ENCODE measurements around the gene FAM200C.

DNA sequence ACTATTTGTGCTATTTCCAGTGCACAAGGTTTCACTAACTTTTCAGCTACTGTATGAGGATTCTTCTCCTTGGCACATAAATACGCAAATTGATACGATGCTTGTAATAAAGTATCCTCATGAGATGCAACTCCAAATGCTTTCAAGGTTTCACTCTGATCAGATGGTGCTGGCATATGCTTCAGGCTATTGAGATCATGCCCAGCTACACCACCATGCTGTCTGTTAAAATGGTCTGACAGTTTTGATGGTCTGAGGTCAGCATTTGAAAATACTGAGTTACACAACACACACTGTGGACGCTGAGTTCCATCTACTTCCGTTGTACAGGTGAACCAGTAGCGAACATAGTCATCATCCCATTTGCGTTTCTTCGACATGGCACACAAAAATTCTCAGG lies 4.7 kb downstream of the FAM200C start:
- TF ChIP-seq OSR1 (CRISPR knock-in tag; IDR thresholded peaks at IDR 0.05) (no peak), PPARA (CRISPR knock-in tag; IDR thresholded peaks at IDR 0.05; ENCODE audit: borderline replicate concordance) (no peak), ZNF70 (CRISPR knock-in tag; IDR thresholded peaks at IDR 0.05) (no peak), ZNF565 (CRISPR knock-in tag; conservative IDR thresholded peaks at IDR 0.05; ENCODE audit: low read depth) (no peak), ARNTL (CRISPR knock-in tag; IDR thresholded peaks at IDR 0.05; ENCODE audit: borderline replicate concordance, low read depth) (no peak), GLIS3 (CRISPR knock-in tag; IDR thresholded peaks at IDR 0.05) (no peak), RARB (CRISPR knock-in tag; IDR thresholded peaks at IDR 0.05) (no peak)
- TF ChIP-seq, protein P1, sequence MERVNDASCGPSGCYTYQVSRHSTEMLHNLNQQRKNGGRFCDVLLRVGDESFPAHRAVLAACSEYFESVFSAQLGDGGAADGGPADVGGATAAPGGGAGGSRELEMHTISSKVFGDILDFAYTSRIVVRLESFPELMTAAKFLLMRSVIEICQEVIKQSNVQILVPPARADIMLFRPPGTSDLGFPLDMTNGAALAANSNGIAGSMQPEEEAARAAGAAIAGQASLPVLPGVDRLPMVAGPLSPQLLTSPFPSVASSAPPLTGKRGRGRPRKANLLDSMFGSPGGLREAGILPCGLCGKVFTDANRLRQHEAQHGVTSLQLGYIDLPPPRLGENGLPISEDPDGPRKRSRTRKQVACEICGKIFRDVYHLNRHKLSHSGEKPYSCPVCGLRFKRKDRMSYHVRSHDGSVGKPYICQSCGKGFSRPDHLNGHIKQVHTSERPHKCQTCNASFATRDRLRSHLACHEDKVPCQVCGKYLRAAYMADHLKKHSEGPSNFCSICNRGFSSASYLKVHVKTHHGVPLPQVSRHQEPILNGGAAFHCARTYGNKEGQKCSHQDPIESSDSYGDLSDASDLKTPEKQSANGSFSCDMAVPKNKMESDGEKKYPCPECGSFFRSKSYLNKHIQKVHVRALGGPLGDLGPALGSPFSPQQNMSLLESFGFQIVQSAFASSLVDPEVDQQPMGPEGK (CRISPR knock-in tag; IDR thresholded peaks at IDR 0.05; ENCODE audit: borderline replicate concordance): no peak
- TF ChIP-seq, protein P2, sequence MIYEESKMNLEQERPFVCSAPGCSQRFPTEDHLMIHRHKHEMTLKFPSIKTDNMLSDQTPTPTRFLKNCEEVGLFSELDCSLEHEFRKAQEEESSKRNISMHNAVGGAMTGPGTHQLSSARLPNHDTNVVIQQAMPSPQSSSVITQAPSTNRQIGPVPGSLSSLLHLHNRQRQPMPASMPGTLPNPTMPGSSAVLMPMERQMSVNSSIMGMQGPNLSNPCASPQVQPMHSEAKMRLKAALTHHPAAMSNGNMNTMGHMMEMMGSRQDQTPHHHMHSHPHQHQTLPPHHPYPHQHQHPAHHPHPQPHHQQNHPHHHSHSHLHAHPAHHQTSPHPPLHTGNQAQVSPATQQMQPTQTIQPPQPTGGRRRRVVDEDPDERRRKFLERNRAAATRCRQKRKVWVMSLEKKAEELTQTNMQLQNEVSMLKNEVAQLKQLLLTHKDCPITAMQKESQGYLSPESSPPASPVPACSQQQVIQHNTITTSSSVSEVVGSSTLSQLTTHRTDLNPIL (CRISPR knock-in tag; IDR thresholded peaks at IDR 0.05; ENCODE audit: low read depth): no peak
